H1 (cell line): ENCODE measurements around the gene ZNG1C.
"Not testable (repeated sequence)": the region's sequence is repeated elsewhere in the genome, so short reads cannot be mapped to it uniquely, and the experiment has no call there.

ENCODE experiments used
- CBX5 ChIP-seq: fragments of 300-800, 300-1000 bp; sonication (generic); IDR thresholded peaks from 2 replicates; pipeline ENCODE4 v1.7.1; 2016; ENCODE audit warnings: antibody characterized with exemption, low read length, low read depth
- CHD1 ChIP-seq: IDR thresholded peaks from 2 replicates; pipeline ENCODE4 v1.6.1; 2012; ENCODE audit warnings: low read depth, low read length, improper control_type of control experiment
- CREB1 ChIP-seq: IDR thresholded peaks from 2 replicates; pipeline ENCODE4 v1.6.1; 2012; ENCODE audit warnings: inconsistent platforms
- JUN ChIP-seq: IDR thresholded peaks from 2 replicates; pipeline ENCODE4 v1.6.1; 2011; ENCODE audit warnings: low read depth, mild to moderate bottlenecking, improper control_type of control experiment, low read length
- KDM4A ChIP-seq: IDR thresholded peaks from one replicate; pipeline ENCODE4 v1.7.1; 2012; ENCODE audit warnings: low read depth, mild to moderate bottlenecking, moderate library complexity, low read length, inconsistent platforms; ENCODE audit not compliant: severe bottlenecking
- MAX ChIP-seq: IDR thresholded peaks from 2 replicates; pipeline ENCODE4 v1.6.1; 2012; ENCODE audit warnings: inconsistent platforms
- NRF1 ChIP-seq: IDR thresholded peaks from 2 replicates; pipeline ENCODE4 v1.6.1; 2011; ENCODE audit warnings: mild to moderate bottlenecking, low read depth, low read length, improper control_type of control experiment
- POLR2A ChIP-seq, 2 experiments: IDR thresholded peaks; 1 replicate in 1 of 2; 2 replicates in 1 of 2; pipeline ENCODE4 v1.6.1; 2011; ENCODE audit warnings: low read depth in 2 of 2, low read length in 2 of 2, mild to moderate bottlenecking in 2 of 2; ENCODE audit errors: control extremely low read depth in 1 of 2
- RXRA ChIP-seq: IDR thresholded peaks from 2 replicates; pipeline ENCODE4 v1.6.1; 2011; ENCODE audit warnings: low read depth, mild to moderate bottlenecking, low read length, moderate library complexity; ENCODE audit not compliant: insufficient read depth
- SIX5 ChIP-seq: IDR thresholded peaks from 2 replicates; pipeline ENCODE4 v1.6.1; 2011; ENCODE audit warnings: mild to moderate bottlenecking, low read depth, low read length
- SP2 ChIP-seq: IDR thresholded peaks from 2 replicates; pipeline ENCODE4 v1.6.1; 2012; ENCODE audit warnings: mild to moderate bottlenecking, low read length, inconsistent platforms
- YY1 ChIP-seq: IDR thresholded peaks from 2 replicates; pipeline ENCODE4 v1.6.1; 2011; ENCODE audit warnings: low read depth, mild to moderate bottlenecking, low read length
- TF ChIP-seq, protein P1 (sequence below), 3 experiments: IDR thresholded peaks; 1 replicate in 2 of 3; 2 replicates in 1 of 3; pipeline versions ENCODE4 v1.5.1 to v1.6.1; 2011; ENCODE audit warnings: low read length in 3 of 3, mild to moderate bottlenecking in 3 of 3, inconsistent platforms in 2 of 3, low read depth in 1 of 3, moderate library complexity in 1 of 3; ENCODE audit not compliant: insufficient read depth in 1 of 3; ENCODE audit errors: control extremely low read depth in 1 of 3
- TF ChIP-seq, protein P2 (sequence below): fragments of 300-600 bp; sonication (generic); IDR thresholded peaks from 2 replicates; pipeline ENCODE4 v1.7.1; 2012; ENCODE audit warnings: low read length, moderate library complexity, mild to moderate bottlenecking, inconsistent platforms; ENCODE audit not compliant: insufficient replicate concordance

DNA sequence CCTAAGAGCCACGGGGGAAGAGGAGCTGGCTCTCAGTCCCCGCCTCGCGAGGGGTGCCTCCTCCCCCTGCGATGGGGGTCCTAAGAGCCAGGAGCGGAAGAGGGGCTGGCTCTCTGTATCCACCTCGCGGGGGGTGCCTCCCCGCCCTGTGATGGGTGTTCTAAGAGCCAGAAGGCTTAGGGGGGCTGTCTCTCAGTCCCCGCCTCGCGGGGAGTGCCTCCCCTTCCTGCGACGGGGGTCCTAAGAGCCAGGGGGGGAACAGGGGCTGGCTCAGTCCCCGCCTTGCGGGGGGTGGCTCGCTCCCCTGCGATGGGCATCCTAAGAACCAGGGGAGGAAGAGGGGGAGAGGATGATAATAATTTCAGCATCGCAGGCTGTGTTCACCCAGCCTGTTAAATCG, 82.7 kb downstream of the ZNG1C start:
- TF ChIP-seq CHD1; SP2; NRF1; MAX; KDM4A; RXRA; JUN; CREB1; YY1; POLR2A (IDR thresholded peaks at IDR 0.05; ENCODE audit: control extremely low read depth in 1 of 2, low read depth in 2 of 2, low read length in 2 of 2); CBX5; SIX5: not testable (repeated sequence)
- TF ChIP-seq, protein P1, sequence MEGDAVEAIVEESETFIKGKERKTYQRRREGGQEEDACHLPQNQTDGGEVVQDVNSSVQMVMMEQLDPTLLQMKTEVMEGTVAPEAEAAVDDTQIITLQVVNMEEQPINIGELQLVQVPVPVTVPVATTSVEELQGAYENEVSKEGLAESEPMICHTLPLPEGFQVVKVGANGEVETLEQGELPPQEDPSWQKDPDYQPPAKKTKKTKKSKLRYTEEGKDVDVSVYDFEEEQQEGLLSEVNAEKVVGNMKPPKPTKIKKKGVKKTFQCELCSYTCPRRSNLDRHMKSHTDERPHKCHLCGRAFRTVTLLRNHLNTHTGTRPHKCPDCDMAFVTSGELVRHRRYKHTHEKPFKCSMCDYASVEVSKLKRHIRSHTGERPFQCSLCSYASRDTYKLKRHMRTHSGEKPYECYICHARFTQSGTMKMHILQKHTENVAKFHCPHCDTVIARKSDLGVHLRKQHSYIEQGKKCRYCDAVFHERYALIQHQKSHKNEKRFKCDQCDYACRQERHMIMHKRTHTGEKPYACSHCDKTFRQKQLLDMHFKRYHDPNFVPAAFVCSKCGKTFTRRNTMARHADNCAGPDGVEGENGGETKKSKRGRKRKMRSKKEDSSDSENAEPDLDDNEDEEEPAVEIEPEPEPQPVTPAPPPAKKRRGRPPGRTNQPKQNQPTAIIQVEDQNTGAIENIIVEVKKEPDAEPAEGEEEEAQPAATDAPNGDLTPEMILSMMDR (IDR thresholded peaks at IDR 0.05; ENCODE audit: control extremely low read depth in 1 of 3, insufficient read depth in 1 of 3, low read depth in 1 of 3, low read length in 3 of 3): not testable (repeated sequence)
- TF ChIP-seq, protein P2, sequence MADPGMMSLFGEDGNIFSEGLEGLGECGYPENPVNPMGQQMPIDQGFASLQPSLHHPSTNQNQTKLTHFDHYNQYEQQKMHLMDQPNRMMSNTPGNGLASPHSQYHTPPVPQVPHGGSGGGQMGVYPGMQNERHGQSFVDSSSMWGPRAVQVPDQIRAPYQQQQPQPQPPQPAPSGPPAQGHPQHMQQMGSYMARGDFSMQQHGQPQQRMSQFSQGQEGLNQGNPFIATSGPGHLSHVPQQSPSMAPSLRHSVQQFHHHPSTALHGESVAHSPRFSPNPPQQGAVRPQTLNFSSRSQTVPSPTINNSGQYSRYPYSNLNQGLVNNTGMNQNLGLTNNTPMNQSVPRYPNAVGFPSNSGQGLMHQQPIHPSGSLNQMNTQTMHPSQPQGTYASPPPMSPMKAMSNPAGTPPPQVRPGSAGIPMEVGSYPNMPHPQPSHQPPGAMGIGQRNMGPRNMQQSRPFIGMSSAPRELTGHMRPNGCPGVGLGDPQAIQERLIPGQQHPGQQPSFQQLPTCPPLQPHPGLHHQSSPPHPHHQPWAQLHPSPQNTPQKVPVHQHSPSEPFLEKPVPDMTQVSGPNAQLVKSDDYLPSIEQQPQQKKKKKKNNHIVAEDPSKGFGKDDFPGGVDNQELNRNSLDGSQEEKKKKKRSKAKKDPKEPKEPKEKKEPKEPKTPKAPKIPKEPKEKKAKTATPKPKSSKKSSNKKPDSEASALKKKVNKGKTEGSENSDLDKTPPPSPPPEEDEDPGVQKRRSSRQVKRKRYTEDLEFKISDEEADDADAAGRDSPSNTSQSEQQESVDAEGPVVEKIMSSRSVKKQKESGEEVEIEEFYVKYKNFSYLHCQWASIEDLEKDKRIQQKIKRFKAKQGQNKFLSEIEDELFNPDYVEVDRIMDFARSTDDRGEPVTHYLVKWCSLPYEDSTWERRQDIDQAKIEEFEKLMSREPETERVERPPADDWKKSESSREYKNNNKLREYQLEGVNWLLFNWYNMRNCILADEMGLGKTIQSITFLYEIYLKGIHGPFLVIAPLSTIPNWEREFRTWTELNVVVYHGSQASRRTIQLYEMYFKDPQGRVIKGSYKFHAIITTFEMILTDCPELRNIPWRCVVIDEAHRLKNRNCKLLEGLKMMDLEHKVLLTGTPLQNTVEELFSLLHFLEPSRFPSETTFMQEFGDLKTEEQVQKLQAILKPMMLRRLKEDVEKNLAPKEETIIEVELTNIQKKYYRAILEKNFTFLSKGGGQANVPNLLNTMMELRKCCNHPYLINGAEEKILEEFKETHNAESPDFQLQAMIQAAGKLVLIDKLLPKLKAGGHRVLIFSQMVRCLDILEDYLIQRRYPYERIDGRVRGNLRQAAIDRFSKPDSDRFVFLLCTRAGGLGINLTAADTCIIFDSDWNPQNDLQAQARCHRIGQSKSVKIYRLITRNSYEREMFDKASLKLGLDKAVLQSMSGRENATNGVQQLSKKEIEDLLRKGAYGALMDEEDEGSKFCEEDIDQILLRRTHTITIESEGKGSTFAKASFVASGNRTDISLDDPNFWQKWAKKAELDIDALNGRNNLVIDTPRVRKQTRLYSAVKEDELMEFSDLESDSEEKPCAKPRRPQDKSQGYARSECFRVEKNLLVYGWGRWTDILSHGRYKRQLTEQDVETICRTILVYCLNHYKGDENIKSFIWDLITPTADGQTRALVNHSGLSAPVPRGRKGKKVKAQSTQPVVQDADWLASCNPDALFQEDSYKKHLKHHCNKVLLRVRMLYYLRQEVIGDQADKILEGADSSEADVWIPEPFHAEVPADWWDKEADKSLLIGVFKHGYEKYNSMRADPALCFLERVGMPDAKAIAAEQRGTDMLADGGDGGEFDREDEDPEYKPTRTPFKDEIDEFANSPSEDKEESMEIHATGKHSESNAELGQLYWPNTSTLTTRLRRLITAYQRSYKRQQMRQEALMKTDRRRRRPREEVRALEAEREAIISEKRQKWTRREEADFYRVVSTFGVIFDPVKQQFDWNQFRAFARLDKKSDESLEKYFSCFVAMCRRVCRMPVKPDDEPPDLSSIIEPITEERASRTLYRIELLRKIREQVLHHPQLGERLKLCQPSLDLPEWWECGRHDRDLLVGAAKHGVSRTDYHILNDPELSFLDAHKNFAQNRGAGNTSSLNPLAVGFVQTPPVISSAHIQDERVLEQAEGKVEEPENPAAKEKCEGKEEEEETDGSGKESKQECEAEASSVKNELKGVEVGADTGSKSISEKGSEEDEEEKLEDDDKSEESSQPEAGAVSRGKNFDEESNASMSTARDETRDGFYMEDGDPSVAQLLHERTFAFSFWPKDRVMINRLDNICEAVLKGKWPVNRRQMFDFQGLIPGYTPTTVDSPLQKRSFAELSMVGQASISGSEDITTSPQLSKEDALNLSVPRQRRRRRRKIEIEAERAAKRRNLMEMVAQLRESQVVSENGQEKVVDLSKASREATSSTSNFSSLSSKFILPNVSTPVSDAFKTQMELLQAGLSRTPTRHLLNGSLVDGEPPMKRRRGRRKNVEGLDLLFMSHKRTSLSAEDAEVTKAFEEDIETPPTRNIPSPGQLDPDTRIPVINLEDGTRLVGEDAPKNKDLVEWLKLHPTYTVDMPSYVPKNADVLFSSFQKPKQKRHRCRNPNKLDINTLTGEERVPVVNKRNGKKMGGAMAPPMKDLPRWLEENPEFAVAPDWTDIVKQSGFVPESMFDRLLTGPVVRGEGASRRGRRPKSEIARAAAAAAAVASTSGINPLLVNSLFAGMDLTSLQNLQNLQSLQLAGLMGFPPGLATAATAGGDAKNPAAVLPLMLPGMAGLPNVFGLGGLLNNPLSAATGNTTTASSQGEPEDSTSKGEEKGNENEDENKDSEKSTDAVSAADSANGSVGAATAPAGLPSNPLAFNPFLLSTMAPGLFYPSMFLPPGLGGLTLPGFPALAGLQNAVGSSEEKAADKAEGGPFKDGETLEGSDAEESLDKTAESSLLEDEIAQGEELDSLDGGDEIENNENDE: not testable (repeated sequence)
